HG02885 (cell line): ENCODE measurements around the gene JMJD4.
"Not testable (repeated sequence)": the region's sequence is repeated elsewhere in the genome, so short reads cannot be mapped to it uniquely, and the experiment has no call there.

Source experiments
- ATAC-seq: cut with Tn5 transposase; IDR thresholded peaks from one replicate; pipeline ENCODE4 v1.9.1; 2021; ENCODE audit warnings: mild to moderate bottlenecking; ENCODE audit not compliant: unreplicated experiment, poor library complexity

Gene JMJD4

GRCh38 chr1:227707846-227708245, 27.3 kb downstream of the JMJD4 start:
- no peak for ATAC-seq

DNA sequence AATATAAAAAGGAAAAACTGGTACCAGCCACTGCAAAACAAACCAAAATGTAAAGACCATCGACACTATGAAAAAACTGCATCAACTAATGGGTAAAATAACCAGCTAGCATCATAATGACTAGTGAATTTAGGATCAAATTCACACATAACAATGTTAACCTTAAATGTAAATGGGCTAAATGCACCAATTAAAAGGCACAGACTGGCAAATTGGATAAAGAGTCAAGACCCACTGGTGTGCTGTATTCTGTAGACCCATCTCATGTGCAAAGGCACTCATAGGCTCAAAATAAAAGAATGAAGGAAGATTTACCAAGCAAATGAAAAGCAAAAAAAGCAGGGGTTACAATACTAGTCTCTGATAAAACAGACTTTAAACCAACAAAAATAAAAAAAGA, 33.5 kb downstream of the JMJD4 start:
- not testable (repeated sequence) for ATAC-seq

GRCh38 chr1:227697321-227697864, 37.7 kb downstream of the JMJD4 start:
- ATAC-seq = no peak

- no peak for ATAC-seq
Measured at GRCh38 chr1:227685807-227686206, 49.3 kb downstream of the JMJD4 start.
